ENCODE measurements around the gene CELF1.

Gene CELF1

DNA sequence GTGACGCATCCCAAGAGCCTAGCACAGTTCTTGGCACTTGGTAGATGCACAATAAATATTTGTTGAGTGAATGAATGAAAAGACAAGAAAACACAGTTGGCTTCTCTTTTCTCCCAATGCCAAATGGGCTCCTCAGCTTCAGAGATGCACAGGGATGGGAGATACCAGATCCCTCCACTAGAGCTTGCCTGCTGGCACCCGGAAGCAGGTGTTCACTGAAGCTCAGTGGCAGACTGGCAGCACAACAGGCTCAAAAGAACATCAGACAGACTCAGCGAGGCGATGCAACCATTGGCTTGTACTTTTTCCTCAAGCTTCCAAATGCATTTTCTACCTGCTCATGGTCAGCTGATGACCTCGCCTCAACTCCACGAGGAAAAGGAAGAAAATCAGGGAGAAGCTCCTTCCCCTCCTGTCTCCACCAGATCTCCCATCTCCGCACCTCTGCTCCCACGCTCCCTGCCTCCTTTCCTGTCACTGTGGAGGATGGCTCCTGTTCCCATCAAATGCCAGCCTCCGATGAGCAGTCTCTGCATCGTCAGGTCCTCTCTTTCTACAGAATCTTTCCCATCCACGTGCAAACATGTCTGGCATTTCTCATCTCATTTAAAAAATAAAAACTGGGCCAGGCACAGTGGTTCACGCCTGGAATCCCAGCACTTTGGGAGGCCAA, 109.8 kb downstream of the CELF1 start:
- no peak for DNase-seq

GRCh38 chr11:47442514-47442913, 110.4 kb downstream of the CELF1 start:
- DNase-seq = no peak

DNA sequence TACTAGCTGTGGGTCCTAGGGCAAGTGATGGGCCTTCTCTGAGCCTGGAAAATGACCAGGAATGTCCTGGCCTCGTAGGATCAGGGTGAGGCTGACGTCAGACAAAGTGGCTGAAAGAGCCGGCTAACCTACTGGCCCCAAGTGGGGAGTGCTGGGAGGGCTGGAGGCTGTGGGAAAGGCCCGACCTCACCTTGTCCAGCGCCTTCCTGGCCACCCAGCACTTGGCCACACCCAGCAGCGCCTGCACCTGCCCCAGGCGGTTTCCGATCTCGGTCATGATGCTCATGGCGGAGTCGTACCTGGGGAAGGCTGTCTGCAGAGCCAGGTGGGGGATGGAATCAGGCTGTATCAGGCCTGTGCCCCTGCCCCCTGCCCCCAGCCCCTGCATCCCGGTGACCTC, 111.5 kb downstream of the CELF1 start:
- no peak for DNase-seq

DNA sequence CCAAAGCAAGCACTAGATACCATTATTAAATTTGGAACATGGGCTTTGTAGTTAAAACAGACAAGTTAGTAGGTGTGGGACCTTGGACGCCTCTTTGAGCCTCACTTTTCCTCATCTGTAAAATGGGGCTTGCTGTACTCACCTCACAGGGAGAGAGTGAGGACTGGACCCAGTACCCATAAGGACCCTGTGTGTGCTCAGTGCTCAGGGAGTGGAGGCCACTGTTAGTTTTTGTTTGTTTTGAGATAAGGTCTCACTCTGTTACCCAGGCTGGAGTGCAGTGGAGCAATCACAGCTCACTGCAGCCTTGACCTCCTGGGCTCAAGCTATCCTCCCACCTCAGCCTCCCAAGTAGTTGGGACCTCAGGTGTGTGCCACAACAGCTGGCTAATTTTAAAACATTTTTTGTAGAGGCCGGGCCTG, 112.9 kb downstream of the CELF1 start:
- DNase-seq = no peak

DNA sequence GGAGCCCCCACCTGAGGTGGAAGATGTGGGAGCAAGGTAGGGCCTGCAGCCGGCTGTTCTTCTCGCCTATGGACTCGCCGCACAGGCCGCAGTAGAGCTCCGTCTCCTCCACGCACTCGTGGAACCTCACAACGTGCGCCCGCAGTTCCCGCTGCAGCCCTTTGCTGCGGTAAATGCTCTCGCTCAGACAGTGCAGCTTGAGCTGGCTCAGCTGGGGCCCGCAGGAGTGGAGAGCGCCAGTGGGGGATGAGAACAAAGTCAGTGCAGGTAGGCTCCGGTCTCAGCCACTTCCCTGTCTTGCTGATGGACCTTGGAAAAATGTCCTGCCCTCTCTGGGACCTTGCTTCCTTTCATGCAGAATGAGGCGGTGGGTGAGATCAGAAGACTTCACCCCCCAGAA, 114.2 kb downstream of the CELF1 start:
- no peak for DNase-seq

- no peak for DNase-seq
Observed at GRCh38 chr11:47437746-47438418, 115.0 kb downstream of the CELF1 start.

DNA sequence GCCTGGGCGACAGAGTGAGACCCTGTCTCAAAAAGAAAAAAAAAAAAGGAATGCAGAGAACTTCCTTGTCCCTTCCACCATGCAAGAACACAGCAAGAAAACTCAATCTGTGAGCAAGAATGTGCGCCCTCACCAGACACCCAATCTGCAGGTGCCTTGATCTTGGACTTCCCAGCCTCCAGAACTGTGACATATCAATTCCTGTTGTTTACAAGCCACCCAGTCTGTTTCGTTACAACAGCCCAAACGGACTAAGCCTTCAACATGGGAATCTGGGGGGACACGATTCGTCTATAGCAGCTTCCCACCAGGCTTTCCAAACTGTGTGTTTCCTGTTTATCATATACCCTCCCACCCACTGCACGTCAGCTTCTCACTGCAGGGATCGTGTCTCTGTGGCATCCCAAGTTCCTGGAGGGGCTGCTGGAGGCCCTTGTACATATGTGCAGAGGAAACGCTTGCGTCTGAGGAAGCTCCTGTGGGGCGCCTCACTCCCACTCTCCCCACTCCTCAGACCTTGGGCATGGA, 115.7 kb downstream of the CELF1 start:
- DNase-seq = no peak

GRCh38 chr11:47436726-47437125, 116.2 kb downstream of the CELF1 start:
- DNase-seq = no peak

DNA sequence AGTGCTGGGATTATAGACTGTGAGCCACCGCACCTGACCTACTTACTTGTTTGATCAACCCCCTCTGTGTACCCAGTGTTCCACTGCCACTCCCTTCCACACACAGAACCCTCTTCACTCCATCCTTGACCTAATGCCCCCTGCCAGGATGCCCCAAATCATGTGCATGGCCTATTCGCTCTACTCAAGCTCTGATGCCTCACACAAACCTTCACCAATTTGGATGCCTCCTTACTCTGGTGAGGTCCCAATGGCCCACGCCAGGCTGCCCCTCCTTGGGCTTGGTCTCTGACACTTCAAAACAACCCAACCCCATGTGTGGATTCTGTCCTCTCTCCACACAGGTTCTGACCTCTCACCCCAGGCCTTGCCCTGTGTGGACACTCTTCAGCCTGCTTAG, 117.2 kb downstream of the CELF1 start:
- DNase-seq = no peak

GRCh38 chr11:47434011-47434786, 118.7 kb downstream of the CELF1 start:
- DNase-seq = no peak

DNA sequence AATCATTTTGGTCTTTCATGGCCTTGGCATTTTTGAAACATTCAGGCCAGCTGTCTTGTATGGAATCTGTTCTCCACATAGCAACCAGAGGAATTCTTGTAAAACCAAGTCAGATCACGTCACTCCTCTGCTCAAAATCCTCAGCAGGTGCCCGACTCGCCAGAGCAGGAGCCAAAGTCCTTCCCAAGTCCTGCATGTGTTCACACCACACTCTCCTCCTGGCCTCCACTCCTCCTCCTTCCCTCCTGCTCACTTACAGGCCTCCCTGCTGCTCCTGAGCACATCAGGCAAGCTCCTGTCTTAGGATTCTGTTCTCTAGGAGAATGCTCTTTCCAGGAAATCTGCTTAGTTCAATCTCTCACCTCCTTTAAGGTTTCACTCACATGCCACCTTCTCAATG, 119.8 kb downstream of the CELF1 start:
- no peak for DNase-seq

GRCh38 chr11:47431356-47432083, 121.4 kb downstream of the CELF1 start:
- no peak for DNase-seq

DNA sequence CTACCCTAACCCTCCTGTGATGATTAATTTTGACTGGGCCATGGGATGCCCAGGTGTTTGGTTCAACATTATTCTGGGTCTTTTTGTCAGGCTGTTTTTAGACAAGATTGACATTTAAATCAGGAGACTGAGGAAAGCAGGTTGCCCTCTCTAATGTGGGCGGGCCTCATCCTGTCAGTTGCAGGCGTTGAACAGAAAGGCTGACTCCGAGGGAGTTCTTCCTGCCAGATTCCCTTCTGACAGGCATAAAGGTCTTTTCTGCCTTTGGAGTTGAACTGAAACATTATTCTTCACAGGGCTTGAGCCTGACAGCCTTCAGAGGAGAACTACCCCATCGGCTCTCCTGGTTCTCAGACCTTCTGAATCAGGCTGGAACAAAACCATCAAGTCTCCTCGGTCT, 122.4 kb downstream of the CELF1 start:
- DNase-seq = no peak

DNA sequence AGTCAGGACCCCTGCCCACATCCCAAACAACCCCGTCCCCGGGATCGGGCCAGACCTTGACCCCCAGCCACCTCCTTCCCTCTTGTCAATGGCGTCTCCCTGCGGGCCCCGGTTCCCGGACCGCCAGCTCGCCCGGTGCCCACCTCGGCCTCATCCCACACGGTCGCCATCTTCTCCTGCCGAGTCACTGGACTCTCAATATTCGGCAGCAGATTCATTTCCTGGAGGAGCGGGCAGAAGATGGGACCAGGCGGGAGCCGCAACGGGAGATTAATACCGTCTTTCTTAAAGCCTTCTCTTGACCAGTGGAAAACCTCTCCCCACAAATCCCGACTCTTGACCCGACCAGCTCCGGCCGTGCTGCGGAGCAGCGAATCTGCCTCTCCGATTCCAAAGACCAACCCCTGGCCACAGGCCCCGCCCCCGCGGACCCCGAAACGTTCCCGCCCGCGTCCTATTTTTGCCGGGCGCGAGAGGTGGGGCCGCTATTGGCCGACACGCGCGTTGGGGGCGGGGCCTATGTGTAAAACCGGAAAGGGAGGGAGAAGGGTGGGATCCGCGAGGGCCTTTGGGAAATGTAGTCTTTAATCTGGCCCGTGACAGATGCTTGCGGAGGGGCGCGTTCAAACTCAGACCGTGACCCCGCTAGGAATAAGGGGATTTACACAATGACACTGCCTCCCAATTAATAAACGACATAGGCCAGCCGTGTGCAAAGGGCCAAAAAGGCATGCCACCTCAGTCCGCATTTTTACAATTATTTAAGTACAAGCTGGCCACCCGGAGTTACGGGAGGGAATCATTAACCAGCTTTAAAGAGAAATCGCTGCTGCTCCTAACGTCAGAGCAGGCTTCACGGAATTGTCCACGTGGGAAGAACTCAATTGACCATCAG, 126.6 kb downstream of the CELF1 start, which contains the start of gene PSMC3:
Gene PSMC3, minus strand, starts transcription at position 378 of the 895 bp plus-strand sequence. Its CDS starts 160 bp downstream, at position 218.
- DNase-seq = peak; percentile 86

DNA sequence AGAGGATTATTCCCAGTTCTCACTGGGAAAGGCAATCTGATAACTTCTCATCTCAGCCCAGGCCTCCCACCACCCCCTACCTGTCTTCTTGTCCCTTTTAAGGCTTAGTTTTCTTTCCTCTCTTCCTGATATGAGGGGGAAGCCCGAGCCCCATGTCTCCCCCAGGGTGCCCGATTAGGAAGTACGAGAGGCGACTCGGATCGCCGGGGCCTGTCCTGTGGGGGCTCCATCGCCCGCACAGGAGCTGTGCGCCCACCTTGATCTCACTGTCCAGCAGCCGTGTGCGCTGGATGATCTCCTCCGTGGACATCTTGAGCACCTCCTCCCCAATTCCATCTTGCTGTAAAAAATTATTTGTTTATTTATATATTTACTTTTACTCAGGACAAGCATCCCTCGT, 127.3 kb downstream of the CELF1 start:
- no peak for DNase-seq

DNA sequence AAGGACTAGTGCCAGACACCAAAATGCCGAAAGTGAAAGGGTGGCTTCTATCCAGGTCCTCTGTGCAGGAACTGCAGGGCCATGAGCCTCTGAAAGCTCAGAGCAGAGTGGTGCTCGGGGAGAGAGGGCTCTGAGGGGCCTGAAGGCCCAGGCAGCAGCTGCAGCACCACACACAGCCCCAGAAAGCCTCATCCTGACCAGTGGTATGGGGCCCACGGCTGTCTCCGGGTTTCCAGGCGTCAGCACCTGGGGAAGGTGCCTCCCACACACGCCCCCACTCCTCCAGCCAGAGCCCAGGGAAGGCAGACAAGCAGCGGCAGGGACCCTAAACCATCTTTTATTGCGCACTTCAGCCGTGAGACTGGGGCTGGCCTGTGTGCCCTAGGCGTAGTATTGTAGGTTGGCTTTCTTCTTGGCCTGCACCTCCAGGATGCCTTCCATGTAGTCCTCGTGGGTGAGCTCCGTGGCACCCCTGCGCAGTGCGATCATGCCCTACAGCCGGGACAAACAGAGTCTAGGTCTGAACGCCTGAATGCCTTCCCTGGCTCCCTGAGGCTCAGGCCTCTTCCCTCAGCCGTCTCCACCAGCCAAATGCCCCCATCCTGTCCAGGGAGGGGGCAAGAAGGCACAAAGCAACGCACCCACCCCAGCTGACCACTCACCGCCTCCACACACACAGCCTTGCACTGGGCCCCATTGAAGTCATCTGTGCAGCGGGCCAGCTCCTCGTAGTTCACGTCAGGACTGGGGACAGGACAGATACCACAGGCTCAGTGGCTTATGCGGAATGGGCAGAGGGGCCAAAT, 134.3 kb downstream of the CELF1 start:
- DNase-seq = no peak

GRCh38 chr11:47417712-47418111, 135.2 kb downstream of the CELF1 start:
- DNase-seq = no peak

GRCh38 chr11:47415949-47416472, 136.9 kb downstream of the CELF1 start:
- DNase-seq = no peak

All from NCI-H1417 treated with DMSO at 0.1 percent for 48 hours (cell line).